Measurements from ENCODE around the gene MRPS34.

- TF ChIP-seq CTCF (IDR thresholded peaks at IDR 0.05) = no peak
- no peak for TF ChIP-seq ZFX (IDR thresholded peaks at IDR 0.05; ENCODE audit: borderline replicate concordance)
These were observed 29.3 kb downstream of the MRPS34 start for GRCh38 chr16:1743376-1744337.
